SJSA1 (cell line): ENCODE measurements around the gene MLF2. TPM values are rescaled to one million over a fixed set of nuclear protein-coding genes. Genes with fewer than 3 reads are reported as not detected.
A peak's percentile ranks its signal among the peaks of the same experiment; 100 is the strongest.

ENCODE experiments used
- DNase-seq, 2 experiments: peaks; one replicate each; pipeline ENCODE4 v3.0.0-alpha.2; 2015 to 2020; ENCODE audit warnings: low spot score in 2 of 2, low read depth in 1 of 2
- H3K27ac ChIP-seq: fragments of 250-450 bp; sonication (Bioruptor Pico); 2 replicates; pipeline ENCODE4 v1.5.1; 2020; ENCODE audit warnings: mild to moderate bottlenecking, moderate library complexity
- H3K27me3 ChIP-seq: fragments of 250-450 bp; sonication (Bioruptor Pico); replicated peaks from 2 replicates; pipeline ENCODE4 v1.5.1; 2020; ENCODE audit warnings: mild to moderate bottlenecking, moderate library complexity
- H3K36me3 ChIP-seq: fragments of 250-450 bp; sonication (Bioruptor Pico); 2 replicates; pipeline ENCODE4 v1.5.1; 2020; ENCODE audit warnings: mild to moderate bottlenecking
- H3K4me1 ChIP-seq: fragments of 250-450 bp; sonication (Bioruptor Pico); replicated peaks from 2 replicates; pipeline ENCODE4 v1.6.1; 2021; ENCODE audit warnings: mild to moderate bottlenecking
- H3K4me3 ChIP-seq: fragments of 250-450 bp; sonication (Bioruptor Pico); 2 replicates; pipeline ENCODE4 v1.5.1; 2020; ENCODE audit warnings: mild to moderate bottlenecking
- H3K9me3 ChIP-seq: fragments of 250-450 bp; sonication (Bioruptor Pico); replicated peaks from 2 replicates; pipeline ENCODE4 v1.5.1; 2020; ENCODE audit warnings: mild to moderate bottlenecking
- total RNA-seq: library from RNA; depleted of rRNA; stranded (reverse); fragments of >200 nt; shearing (Covaris generic); gene quantifications from 2 replicates; pipeline ENCODE4 v1.2.3, GENCODE V29; 2014

Gene MLF2
- total RNA-seq, 1 experiment from 2014 or later, result 243 TPM

DNA sequence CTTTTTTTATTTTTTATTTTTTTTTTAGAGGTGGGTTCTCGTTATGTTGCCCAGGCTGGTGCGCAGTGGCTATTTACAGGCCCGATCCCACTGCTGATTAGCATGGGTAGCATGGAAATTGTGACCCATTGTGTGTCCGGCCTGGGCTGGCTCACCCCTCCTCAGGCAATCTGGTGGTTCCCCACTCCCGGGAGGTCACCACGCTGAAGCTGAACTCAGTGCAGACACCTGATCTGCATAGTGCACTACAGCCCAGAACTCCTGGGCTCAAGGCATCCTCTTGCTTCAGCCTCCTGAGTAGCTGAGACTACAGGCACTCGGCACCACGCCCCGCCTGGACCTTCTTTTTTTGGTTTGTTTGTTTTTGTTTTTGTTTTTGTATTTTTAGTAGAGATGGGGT lies 30.9 kb upstream of the MLF2 start:
- DNase-seq, result no peak
- Histone ChIP-seq H3K4me1 (peaks cover 10% of the 10 kb centered on the region), H3K36me3 (no peaks in the 10 kb centered on the region), H3K27me3 (no peaks in the 10 kb centered on the region), H3K9me3 (no peaks in the 10 kb centered on the region), H3K4me3 (no peak overlapping the region), H3K27ac (no peak overlapping the region)

DNA sequence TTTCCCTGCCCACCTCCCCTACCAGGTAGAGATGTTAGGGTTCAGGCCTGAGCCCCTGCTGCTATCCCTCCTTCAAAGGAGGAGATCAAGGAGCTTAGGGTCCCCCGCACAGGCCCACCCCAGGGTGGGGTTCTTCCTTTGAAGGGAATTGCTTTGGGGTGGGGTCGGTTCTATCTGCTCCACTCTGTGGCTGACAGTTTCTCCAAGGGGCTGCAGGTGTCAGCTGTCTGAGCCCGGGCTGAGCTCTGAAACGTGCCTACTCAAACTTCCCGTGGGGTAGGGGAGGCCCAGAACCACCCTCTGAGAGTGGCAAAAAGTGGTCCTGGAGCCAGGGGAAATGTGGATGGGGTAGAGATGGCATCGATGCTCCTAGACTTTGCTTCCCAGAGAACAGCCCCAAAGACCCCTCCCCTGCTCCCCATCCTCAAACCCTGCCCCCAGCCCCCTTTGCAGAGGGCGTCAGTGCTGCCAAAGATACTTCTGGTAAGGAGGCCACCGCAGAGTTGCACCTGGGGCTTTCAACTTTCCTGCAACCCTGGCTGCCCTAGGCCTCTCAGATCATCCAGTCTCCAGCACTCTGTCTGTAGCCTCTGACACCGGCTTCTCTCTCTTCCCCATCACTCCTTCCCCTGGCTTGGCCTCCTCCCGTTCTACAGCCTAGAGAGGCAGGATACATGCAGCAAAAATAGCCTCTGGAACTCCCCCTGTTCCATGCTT lies 30.1 kb upstream of the MLF2 start:
- Histone ChIP-seq H3K36me3 (no peaks in the 10 kb centered on the region), H3K27ac (no peak overlapping the region), H3K9me3 (no peaks in the 10 kb centered on the region), H3K4me1 (peaks cover 15% of the 10 kb centered on the region), H3K4me3 (no peak overlapping the region), H3K27me3 (no peaks in the 10 kb centered on the region)
- DNase-seq, result no peak

DNA sequence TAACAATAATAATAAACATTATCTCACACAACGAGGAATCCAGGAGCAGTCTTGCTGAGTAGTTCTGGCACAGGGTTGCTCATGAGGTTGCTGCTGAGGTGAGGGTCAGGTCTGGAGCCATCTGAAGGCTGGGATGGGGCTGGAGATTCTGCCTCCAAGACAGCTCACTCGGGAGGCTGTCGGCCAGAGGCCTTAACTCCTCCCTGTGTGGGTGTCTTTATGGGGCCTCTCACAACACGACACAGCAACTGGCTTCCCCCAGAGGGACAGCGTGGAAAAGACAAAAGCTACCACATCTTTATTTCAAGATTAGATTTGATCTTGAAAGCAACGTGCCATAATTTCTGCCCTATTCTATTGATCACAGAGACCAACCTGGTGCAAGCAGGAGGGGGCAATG lies 29.2 kb upstream of the MLF2 start:
- Histone ChIP-seq H3K9me3 (no peaks in the 10 kb centered on the region), H3K36me3 (no peaks in the 10 kb centered on the region; the same call in 1 of the 2 replicates), H3K27me3 (no peaks in the 10 kb centered on the region), H3K4me1 (peaks cover 15% of the 10 kb centered on the region), H3K27ac (no peak overlapping the region), H3K4me3 (no peak overlapping the region)
- DNase-seq, result no peak

DNA sequence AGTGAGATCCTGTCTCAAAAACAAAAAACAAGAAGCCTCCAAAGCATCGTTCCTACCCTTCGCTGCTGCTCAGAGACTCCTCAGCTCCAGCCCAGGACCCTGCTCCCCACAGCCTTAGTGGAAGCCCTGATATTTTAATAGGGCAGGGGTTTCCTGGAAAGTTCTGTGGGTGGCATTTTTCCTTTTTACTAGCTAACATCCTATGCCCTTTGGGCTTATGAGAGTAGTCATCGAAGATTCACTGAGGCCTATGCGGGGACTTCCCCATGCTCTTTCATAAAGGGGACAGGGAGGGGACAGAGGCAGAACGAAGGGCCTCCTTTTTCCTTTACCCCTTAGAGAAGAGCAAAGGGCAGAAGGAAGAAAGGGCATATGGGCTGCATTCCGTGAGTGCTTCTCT lies 27.6 kb upstream of the MLF2 start:
- peaks cover 4% of the 10 kb centered on the region for H3K36me3 ChIP-seq
- no peaks in the 10 kb centered on the region for H3K27me3 ChIP-seq
- DNase-seq, result no peak

DNA sequence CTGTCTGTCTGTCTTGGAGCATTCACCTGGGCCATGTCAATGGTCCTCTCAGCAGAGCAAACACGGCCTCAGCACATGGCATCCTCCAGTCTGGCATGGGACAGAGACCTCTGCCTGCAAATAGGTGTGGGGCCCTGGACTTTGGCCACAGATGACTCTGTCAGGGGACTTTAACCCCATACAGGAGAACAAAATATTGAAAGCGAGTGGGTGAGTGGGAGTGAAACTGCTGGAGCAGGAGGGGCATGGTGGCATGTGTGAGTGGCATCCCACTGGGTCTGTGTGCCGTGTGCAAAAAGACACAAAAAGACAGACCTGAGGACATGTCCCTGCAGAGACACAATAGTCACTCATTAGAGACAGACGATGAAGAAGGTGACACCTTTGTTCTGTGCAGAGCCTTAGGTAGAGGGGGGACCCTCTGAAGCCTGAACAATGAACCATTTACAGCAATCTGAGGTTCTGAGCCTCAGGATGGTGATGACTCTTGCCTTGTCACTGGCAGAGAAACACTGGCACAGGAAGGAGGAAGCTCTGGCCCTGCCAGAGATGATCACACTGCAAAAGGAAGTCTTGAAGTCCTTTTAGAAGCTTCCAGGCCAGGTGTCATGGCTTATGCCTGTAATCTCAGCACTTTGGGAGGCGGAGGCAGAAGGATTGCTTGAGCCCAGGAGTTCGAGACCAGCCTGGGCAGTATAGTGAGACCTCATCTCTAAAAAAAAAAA lies 26.9 kb upstream of the MLF2 start:
- DNase-seq, result no peak

More for the DNA sequence above, 27.6 kb upstream of the MLF2 start:
- Histone ChIP-seq H3K4me3 (no peak overlapping the region), H3K27ac (no peak overlapping the region), H3K9me3 (no peaks in the 10 kb centered on the region), H3K4me1 (peaks cover 15% of the 10 kb centered on the region)

DNA sequence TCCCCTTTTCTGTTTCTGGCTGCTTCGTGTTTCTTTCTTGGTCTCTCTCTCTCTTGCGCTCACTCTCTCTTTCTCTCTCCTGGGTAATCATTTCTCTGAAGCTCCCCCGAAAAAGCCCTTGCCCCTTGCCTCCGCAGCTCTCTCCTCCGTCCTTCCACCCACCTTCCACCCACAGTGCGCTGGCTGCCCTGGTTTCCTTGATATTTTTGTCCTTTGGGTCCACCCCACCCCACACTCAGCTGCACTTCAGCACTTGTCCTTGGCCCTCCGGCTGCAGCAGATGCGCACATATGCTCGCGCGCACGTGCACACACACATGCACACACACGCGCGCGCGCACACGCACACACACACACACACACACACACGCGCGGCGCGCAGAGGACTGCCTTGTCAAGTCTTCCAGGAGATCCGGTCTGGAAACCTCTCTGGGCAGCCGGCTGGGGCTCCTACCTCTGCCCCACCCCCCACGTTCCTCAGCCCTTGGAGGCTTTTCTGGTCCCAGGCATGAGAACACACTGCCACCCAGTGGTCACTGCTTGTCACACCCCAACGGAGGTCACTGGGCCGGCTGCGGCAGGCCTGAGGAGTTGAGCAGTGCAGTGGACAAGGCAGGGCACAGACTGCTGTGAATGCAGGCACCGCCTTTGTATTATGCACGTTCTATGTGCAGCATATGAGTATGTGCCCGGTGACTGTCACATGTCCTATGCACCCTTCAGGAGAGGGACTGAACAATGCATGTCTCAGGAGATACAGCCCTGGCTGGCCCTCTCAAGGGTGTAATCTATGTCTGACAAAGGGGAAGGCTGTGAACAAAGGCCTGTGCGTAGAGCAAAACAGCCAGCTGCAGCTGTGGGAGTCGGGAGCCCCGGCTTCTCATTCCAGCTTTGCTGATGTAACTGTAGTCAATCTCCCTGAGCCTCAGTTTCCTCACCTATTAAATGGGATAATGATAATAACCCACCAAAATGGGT lies 25.9 kb upstream of the MLF2 start:
- peaks cover 7% of the 10 kb centered on the region for H3K4me1 ChIP-seq
- H3K36me3 ChIP-seq, result peaks cover 9% of the 10 kb centered on the region
- H3K4me3 ChIP-seq, result peak overlapping the region; percentile 10; the same call in 1 of the 2 replicates
- peak; percentile 89 to 96 for DNase-seq
- no peak overlapping the region for H3K27ac ChIP-seq
- no peaks in the 10 kb centered on the region for H3K27me3 ChIP-seq
- H3K9me3 ChIP-seq, result no peaks in the 10 kb centered on the region

More for the DNA sequence above, 26.9 kb upstream of the MLF2 start:
- Histone ChIP-seq H3K9me3 (no peaks in the 10 kb centered on the region), H3K4me3 (no peak overlapping the region), H3K27me3 (no peaks in the 10 kb centered on the region), H3K4me1 (peaks cover 15% of the 10 kb centered on the region), H3K27ac (no peak overlapping the region), H3K36me3 (peaks cover 4% of the 10 kb centered on the region)

DNA sequence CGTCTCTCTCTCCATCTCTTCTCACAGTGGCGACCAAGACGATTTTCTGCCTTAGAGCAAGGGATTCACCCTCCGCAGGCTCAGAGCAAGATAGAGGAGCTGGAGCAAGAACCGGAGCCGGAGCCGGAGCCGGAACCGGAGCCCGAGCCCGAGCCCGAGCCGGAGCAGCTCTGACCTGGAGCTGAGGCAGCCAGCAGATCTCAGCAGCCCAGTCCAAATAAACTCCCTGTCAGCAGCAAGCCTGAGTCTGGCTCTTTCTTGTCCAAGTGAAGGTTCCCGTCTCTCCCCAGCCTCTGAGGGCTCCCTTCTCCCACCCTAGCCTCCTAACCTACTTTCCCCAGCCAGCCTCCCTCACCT lies 25.3 kb upstream of the MLF2 start:
- Histone ChIP-seq H3K4me1 (peaks cover 6% of the 10 kb centered on the region), H3K27ac (no peak overlapping the region), H3K27me3 (no peaks in the 10 kb centered on the region), H3K36me3 (peaks cover 9% of the 10 kb centered on the region), H3K4me3 (no peak overlapping the region), H3K9me3 (no peaks in the 10 kb centered on the region)
- DNase-seq, result no peak

DNA sequence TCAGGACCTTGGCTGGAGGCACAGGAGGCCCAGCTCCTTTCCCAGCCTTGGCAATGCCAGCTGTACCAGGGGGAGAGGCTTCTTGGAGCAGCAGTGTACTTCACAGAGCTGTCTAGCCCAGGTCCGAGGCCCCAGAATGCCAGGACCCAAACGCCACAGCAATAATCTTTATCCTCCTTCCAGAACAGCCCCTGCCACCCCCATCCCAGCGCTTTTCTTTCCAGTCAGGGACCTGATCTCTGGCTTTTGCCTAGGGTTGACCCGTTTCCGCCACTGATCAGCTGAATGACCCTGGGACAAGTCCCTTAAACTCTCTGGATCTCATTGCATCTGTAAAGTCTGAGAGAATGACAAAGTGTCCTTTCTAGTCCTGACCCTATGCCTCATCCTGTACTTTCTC lies 24.4 kb upstream of the MLF2 start:
- no peaks in the 10 kb centered on the region for H3K9me3 ChIP-seq
- no peak for DNase-seq
- H3K36me3 ChIP-seq, result peaks cover 9% of the 10 kb centered on the region
- H3K27me3 ChIP-seq, result no peaks in the 10 kb centered on the region
- no peak overlapping the region for H3K4me3 ChIP-seq
- no peak overlapping the region for H3K27ac ChIP-seq
- H3K4me1 ChIP-seq, result peaks cover 6% of the 10 kb centered on the region

DNA sequence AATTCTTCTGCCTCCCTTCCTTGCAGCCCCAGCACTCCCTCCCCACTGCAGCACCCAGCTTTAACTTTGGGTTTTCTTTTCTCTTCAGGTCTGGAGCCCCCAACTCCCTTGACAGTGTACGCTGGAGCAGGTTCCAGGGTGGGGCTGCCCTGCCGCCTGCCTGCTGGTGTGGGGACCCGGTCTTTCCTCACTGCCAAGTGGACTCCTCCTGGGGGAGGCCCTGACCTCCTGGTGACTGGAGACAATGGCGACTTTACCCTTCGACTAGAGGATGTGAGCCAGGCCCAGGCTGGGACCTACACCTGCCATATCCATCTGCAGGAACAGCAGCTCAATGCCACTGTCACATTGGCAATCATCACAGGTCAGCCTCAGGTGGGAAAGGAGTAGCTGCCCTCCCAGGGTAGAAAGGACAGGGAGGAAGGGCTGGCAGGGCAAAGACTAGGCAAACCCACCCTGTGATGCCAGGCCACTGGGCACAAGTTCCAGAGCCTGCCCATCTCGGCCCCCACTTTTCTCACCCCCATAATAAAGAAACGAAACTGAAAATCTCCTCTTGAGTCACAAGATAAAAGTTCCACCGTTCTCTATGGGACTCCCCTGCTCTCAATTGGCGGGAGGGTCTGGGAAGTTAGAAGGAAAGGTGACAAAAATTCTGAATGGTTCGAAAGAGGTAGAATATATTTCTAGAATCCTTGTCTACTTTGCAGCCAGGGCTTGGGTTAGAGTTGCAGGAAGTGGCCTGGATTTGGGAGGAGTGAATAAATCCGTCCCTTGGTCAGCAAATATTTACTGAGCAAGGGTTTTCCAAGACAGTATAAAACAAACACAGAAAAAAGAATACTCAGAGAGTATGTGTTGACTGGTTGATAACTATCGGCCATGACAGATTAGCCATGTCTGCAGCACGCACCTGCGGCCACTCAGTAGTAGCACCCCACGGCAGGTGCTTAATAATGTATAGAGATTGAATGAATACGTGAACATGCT lies 22.5 kb upstream of the MLF2 start:
- H3K4me1 ChIP-seq, result peaks cover 6% of the 10 kb centered on the region
- peaks cover 24% of the 10 kb centered on the region for H3K36me3 ChIP-seq
- no peaks in the 10 kb centered on the region for H3K27me3 ChIP-seq
- no peak overlapping the region for H3K27ac ChIP-seq
- H3K9me3 ChIP-seq, result no peaks in the 10 kb centered on the region
- no peak overlapping the region for H3K4me3 ChIP-seq
- no peak for DNase-seq

DNA sequence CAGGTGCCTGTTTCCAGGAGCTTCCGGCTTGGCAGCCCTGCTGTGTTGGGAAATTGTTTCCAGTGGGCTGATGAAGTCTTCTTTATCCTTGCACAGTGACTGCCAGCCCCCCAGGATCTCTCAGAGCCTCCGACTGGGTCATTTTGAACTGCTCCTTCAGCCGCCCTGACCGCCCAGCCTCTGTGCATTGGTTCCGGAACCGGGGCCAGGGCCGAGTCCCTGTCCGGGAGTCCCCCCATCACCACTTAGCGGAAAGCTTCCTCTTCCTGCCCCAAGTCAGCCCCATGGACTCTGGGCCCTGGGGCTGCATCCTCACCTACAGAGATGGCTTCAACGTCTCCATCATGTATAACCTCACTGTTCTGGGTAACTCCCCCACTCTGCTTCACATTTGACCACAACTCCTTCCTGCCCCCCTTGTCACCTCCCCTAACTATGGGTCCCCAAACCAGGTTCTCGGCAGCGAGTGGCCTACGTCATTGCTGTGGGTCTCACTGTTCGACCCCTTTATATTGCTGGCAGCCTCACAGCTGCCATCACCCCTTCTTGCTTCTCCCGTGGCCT lies 21.6 kb upstream of the MLF2 start:
- Histone ChIP-seq H3K27ac (no peak overlapping the region), H3K4me3 (no peak overlapping the region), H3K4me1 (peaks cover 6% of the 10 kb centered on the region), H3K36me3 (peaks cover 33% of the 10 kb centered on the region), H3K9me3 (no peaks in the 10 kb centered on the region), H3K27me3 (no peaks in the 10 kb centered on the region)
- DNase-seq, result no peak

DNA sequence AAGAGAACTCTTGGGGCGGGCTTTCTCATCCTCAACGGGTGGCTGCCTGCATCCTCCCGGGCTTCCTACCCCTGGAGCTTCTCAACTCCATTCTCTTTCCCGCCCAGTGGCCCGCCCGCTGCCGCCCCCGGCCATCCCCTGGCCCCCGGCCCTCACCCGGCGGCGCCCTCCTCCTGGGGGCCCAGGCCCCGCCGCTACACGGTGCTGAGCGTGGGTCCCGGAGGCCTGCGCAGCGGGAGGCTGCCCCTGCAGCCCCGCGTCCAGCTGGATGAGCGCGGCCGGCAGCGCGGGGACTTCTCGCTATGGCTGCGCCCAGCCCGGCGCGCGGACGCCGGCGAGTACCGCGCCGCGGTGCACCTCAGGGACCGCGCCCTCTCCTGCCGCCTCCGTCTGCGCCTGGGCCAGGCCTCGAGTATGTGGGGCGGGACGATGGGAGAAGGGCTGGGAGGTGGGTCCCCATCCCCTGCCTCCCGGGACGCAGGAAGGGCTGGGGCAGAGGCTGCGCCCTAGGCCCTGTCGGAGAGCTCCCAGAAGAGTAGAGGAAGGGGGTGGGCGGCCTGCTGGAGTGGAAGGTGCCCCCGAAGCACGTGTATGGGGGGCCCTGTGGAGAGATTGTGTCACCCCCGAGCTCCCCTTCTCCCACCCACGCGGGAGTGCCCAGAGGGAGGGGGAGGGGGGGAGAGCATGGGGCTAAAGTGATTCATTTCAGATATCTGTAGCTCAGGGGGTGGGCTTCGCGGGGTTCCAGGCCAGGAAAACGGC lies 20.8 kb upstream of the MLF2 start:
- Histone ChIP-seq H3K4me1 (peaks cover 11% of the 10 kb centered on the region), H3K27ac (no peak overlapping the region), H3K36me3 (peaks cover 38% of the 10 kb centered on the region), H3K9me3 (no peaks in the 10 kb centered on the region), H3K27me3 (no peaks in the 10 kb centered on the region), H3K4me3 (no peak overlapping the region)
- DNase-seq, result no peak
